Vagina (tissue), 2 donors: ENCODE data around the gene MAT1A. TPM values are rescaled to one million over a fixed set of nuclear protein-coding genes. Genes with fewer than 3 reads are reported as not detected.

Experiments used
- DNase-seq, 2 donors: peaks; one replicate each; pipeline ENCODE4 v3.0.0-alpha.2; 2017; ENCODE audit errors: extremely low spot score in 2 of 2
- H3K27ac ChIP-seq: fragments of 200-600 bp; sonication (generic); one replicate; pipeline ENCODE4 v1.5.1; 2019
- H3K27me3 ChIP-seq: fragments of 200-600 bp; sonication (generic); one replicate; pipeline ENCODE4 v1.5.1; 2019
- H3K36me3 ChIP-seq, 2 donors: fragments of 200-600 bp; sonication (generic); one replicate each; pipeline ENCODE4 v1.5.1; 2017 to 2019
- H3K4me1 ChIP-seq: fragments of 200-600 bp; sonication (generic); one replicate; pipeline ENCODE4 v1.5.1; 2019
- H3K4me3 ChIP-seq, 2 donors: fragments of 200-600 bp; sonication (generic); 1 replicate in 1 of 2; 2 replicates in 1 of 2; pipeline ENCODE4 v1.5.1; 2016 to 2019
- H3K9me3 ChIP-seq: fragments of 200-600 bp; sonication (generic); one replicate; pipeline ENCODE4 v1.5.1; 2019
- CTCF ChIP-seq, 3 experiments: fragments of 450-650 bp in 2 of 3; fragments of 200-600 bp in 1 of 3; sonication (generic) in 1 of 3; IDR thresholded peaks; one replicate each; pipeline ENCODE4 v1.5.1; 2017 to 2019; ENCODE audit warnings: antibody characterized with exemption in 3 of 3, mild to moderate bottlenecking in 2 of 3, moderate library complexity in 2 of 3
- POLR2A ChIP-seq, 2 donors: fragments of 450-650 bp; IDR thresholded peaks; one replicate each; pipeline ENCODE4 v1.6.1; 2017; ENCODE audit warnings: antibody characterized with exemption in 2 of 2, mild to moderate bottlenecking in 2 of 2, moderate library complexity in 2 of 2
- POLR2AphosphoS5 ChIP-seq, 2 donors: sonication (generic); formaldehyde crosslinking; IDR thresholded peaks; one replicate each; pipeline ENCODE4 v1.9.0; 2017; ENCODE audit warnings: antibody characterized with exemption in 2 of 2, mild to moderate bottlenecking in 2 of 2, low read depth in 1 of 2; ENCODE audit not compliant: insufficient read depth in 1 of 2
- intact Hi-C: fragments of 100-400 bp; cut with DNase I; formaldehyde crosslinking; loops from one replicate; pipeline ENCODE4 v1.15.1; 2023
- total RNA-seq: library from RNA; depleted of rRNA; stranded (reverse); fragments of >200 nt; gene quantifications from one replicate; pipeline ENCODE4 v1.2.3, GENCODE V29; 2016

Gene MAT1A
- total RNA-seq, 1 donor from 2014 or later = not detected

- intact Hi-C loops = no loop called here
- no peaks in the 10 kb centered on the region for H3K9me3 ChIP-seq
- H3K4me3 ChIP-seq = no peak overlapping the region
- no peak for DNase-seq
- TF ChIP-seq CTCF (IDR thresholded peaks at IDR 0.05) (no peak), POLR2AphosphoS5 (IDR thresholded peaks at IDR 0.05; ENCODE audit: insufficient read depth in 1 of 2, low read depth in 1 of 2) (no peak), POLR2A (IDR thresholded peaks at IDR 0.05) (no peak)
- H3K27ac ChIP-seq = no peak overlapping the region
- no peaks in the 10 kb centered on the region for H3K27me3 ChIP-seq
- no peaks in the 10 kb centered on the region for H3K4me1 ChIP-seq
- H3K36me3 ChIP-seq = no peaks in the 10 kb centered on the region
Measured at GRCh38 chr10:80272793-80273522, 16.5 kb downstream of the MAT1A start.

- no peak for DNase-seq
Measured at GRCh38 chr10:80271416-80271815, 18.0 kb downstream of the MAT1A start.

GRCh38 chr10:80270887-80271286 lies 18.6 kb downstream of the MAT1A start:
- H3K4me1 ChIP-seq = no peaks in the 10 kb centered on the region
- intact Hi-C loops = no loop called here
- no peak overlapping the region for H3K27ac ChIP-seq

More at GRCh38 chr10:80271416-80271815, 18.0 kb downstream of the MAT1A start:
- Histone ChIP-seq H3K27me3 (no peaks in the 10 kb centered on the region), H3K36me3 (no peaks in the 10 kb centered on the region), H3K4me3 (no peak overlapping the region), H3K4me1 (no peaks in the 10 kb centered on the region), H3K9me3 (no peaks in the 10 kb centered on the region), H3K27ac (no peak overlapping the region)
- no peak for TF ChIP-seq CTCF (IDR thresholded peaks at IDR 0.05)
- TF ChIP-seq POLR2AphosphoS5 (IDR thresholded peaks at IDR 0.05; ENCODE audit: insufficient read depth in 1 of 2, low read depth in 1 of 2) = no peak
- no peak for TF ChIP-seq POLR2A (IDR thresholded peaks at IDR 0.05)
- intact Hi-C loops = no loop called here

GRCh38 chr10:80268938-80269588 lies 20.4 kb downstream of the MAT1A start:
- no peak for DNase-seq
- H3K4me1 ChIP-seq = no peaks in the 10 kb centered on the region
- intact Hi-C loops = no loop called here
- no peaks in the 10 kb centered on the region for H3K9me3 ChIP-seq
- no peaks in the 10 kb centered on the region for H3K27me3 ChIP-seq
- no peaks in the 10 kb centered on the region for H3K36me3 ChIP-seq
- TF ChIP-seq POLR2AphosphoS5 (IDR thresholded peaks at IDR 0.05; ENCODE audit: insufficient read depth in 1 of 2, low read depth in 1 of 2) = no peak
- TF ChIP-seq CTCF (IDR thresholded peaks at IDR 0.05) = no peak
- no peak for TF ChIP-seq POLR2A (IDR thresholded peaks at IDR 0.05)
- H3K4me3 ChIP-seq = no peak overlapping the region
- H3K27ac ChIP-seq = no peak overlapping the region

More at GRCh38 chr10:80270887-80271286, 18.6 kb downstream of the MAT1A start:
- H3K36me3 ChIP-seq = no peaks in the 10 kb centered on the region
- no peak overlapping the region for H3K4me3 ChIP-seq
- H3K9me3 ChIP-seq = no peaks in the 10 kb centered on the region
- no peaks in the 10 kb centered on the region for H3K27me3 ChIP-seq
- TF ChIP-seq CTCF (IDR thresholded peaks at IDR 0.05) = no peak
- no peak for TF ChIP-seq POLR2A (IDR thresholded peaks at IDR 0.05)
- TF ChIP-seq POLR2AphosphoS5 (IDR thresholded peaks at IDR 0.05; ENCODE audit: insufficient read depth in 1 of 2, low read depth in 1 of 2) = no peak
- DNase-seq = no peak

- no peaks in the 10 kb centered on the region for H3K27me3 ChIP-seq
- TF ChIP-seq CTCF (IDR thresholded peaks at IDR 0.05) (no peak), POLR2A (IDR thresholded peaks at IDR 0.05) (no peak), POLR2AphosphoS5 (IDR thresholded peaks at IDR 0.05; ENCODE audit: insufficient read depth in 1 of 2, low read depth in 1 of 2) (no peak)
- H3K4me1 ChIP-seq = no peaks in the 10 kb centered on the region
- no peak overlapping the region for H3K4me3 ChIP-seq
- no peaks in the 10 kb centered on the region for H3K36me3 ChIP-seq
- intact Hi-C loops = no loop called here
- DNase-seq = no peak
- H3K9me3 ChIP-seq = no peaks in the 10 kb centered on the region
- no peak overlapping the region for H3K27ac ChIP-seq
Measured at GRCh38 chr10:80268266-80268665, 21.2 kb downstream of the MAT1A start.
